CD4-positive, alpha-beta T cell treated with Interleukin-17A for 4 hours (primary cell): ENCODE results near the gene NEK10.
"Not testable (repeated sequence)": the region's sequence is repeated elsewhere in the genome, so short reads cannot be mapped to it uniquely, and the experiment has no call there.

Experiments used
- DNase-seq: peaks from one replicate; pipeline ENCODE4 v3.0.0-alpha.2; 2020; ENCODE audit warnings: mixed read lengths

The NEK10 gene

GRCh38 chr3:27310688-27311087 lies 58.5 kb downstream of the NEK10 start:
- no peak for DNase-seq

- DNase-seq = no peak
Measured at GRCh38 chr3:27307566-27307965, 61.6 kb downstream of the NEK10 start.

DNA sequence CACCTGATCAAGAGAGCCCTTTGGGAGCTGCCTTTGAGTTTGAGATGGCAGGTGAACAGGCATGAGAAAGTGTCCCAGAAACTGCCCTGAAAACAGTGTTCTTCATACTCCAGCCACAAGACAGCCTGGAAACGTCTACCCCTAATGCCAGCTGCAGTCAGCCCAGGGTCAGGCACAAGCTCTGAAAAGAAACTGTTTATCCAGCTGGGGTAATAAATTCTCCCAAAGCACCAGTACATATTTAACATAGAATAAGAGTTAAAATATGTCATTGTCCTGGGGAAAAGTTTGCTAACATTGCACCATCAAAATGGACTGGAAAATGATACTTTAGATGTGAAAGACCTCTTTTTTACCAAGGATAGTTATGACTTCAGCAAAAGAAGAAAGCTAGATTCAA lies 66.3 kb downstream of the NEK10 start:
- DNase-seq = no peak

DNA sequence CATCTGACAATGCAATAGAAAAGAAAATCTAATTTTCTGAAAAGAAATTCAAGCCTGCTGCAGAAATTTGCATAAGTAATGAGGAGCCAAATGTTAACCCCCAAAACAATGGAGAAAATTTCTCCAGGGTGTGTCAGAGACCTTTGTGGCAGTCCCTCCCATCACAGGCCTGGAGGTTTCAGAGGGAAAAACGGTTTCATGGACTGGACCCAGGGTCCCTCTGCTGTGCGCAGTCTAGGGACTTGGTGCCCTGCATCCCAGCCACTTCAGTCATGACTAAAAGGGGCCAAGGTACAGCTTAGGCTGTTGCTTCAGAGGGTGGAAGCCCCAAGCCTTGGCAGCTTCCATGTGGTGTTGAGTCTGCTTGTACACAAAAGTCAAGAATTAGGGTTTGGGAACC lies 70.2 kb downstream of the NEK10 start:
- DNase-seq = not testable (repeated sequence)

DNA sequence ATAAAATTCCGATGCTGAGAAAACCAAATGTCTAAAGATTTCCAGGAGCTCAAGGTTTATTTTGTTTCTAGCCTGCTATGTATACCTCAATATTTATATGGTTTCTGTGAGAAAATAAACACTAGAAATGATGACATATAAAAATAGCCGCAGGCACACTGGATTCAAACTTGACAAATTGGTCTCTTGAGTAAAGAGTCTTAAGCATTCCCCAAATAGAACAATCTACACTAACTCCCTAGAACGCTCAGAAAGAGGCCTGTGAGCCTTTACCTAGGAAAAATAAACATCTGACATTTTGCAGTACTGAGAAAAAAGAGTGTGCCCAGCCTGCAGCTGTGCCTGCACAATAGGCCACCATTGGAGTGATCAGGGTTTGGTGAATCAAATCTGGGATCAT lies 75.2 kb downstream of the NEK10 start:
- no peak for DNase-seq

- DNase-seq = no peak
Measured at GRCh38 chr3:27290760-27291159, 78.4 kb downstream of the NEK10 start.

GRCh38 chr3:27289769-27290413 lies 79.3 kb downstream of the NEK10 start:
- no peak for DNase-seq

DNA sequence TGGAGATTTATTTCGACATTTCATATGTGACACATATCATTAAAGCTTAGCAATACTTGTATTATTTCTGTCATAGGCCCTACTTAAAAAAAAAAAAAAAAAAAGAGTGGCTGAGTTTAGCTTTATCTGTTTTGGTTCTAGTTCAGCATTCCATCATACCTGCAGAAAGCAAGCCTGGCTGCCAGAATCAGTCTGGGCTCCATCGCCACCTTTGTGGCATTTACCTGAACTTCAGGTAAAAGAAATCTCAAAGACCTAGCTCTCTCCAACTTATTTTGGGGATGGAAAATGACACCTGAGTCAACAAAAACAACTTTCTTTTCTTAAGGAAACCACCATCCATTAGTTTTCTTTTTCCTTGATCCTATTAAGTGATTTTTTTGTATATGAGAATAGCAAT lies 82.1 kb downstream of the NEK10 start:
- no peak for DNase-seq

GRCh38 chr3:27286467-27286866 lies 82.7 kb downstream of the NEK10 start:
- DNase-seq = not testable (repeated sequence)

- no peak for DNase-seq
Measured at GRCh38 chr3:27285668-27286067, 83.5 kb downstream of the NEK10 start.

- no peak for DNase-seq
Measured at GRCh38 chr3:27281671-27282150, 87.5 kb downstream of the NEK10 start.

GRCh38 chr3:27279123-27279522 lies 90.1 kb downstream of the NEK10 start:
- no peak for DNase-seq

GRCh38 chr3:27278383-27279055 lies 90.7 kb downstream of the NEK10 start:
- DNase-seq = no peak

GRCh38 chr3:27275441-27275990 lies 93.7 kb downstream of the NEK10 start:
- no peak for DNase-seq

- DNase-seq = no peak
Measured at GRCh38 chr3:27271890-27272289, 97.3 kb downstream of the NEK10 start.

DNA sequence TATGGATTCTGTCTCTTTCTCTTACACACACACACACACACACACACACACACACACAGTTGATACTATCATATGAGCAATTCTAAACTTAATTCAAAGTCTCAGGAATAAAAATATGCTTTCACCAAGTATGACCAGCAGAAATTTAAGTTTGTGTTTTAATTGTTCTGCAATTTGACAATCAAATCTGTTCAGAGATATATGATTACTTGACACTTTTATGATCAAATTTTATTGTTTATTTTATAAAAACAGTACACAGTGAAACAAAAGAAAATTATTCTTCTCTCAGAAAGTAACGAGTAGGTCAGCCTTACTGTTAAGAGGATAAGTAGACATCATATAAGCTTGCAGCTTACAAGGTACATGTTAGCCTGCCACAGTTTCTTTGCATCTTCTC lies 114.3 kb downstream of the NEK10 start:
- DNase-seq = no peak

GRCh38 chr3:27253831-27254230 lies 115.4 kb downstream of the NEK10 start:
- DNase-seq = no peak

DNA sequence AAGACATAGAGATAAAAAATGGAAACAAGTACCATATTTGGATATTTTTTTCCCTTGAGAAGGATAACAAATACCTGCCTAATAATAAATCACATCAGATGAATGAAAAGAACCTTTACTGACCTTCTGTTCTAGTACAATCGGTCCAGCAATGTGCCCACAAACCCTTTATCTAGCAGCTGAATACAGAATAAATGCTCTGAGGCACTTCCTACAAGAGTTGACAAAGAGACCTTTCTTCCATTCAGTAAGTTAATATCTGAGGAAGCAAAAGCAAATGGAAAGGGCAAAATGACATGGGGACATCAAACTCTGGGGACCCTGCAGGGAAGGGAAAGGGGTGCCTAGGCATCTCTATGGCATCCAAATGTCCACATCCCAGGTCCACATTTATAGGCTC lies 115.8 kb downstream of the NEK10 start:
- no peak for DNase-seq

GRCh38 chr3:27252646-27253045 lies 116.5 kb downstream of the NEK10 start:
- no peak for DNase-seq

GRCh38 chr3:27244374-27244773 lies 124.8 kb downstream of the NEK10 start:
- DNase-seq = no peak

- DNase-seq = no peak
Measured at GRCh38 chr3:27239951-27240350, 129.2 kb downstream of the NEK10 start.

GRCh38 chr3:27228805-27229204 lies 140.4 kb downstream of the NEK10 start:
- DNase-seq = no peak

DNA sequence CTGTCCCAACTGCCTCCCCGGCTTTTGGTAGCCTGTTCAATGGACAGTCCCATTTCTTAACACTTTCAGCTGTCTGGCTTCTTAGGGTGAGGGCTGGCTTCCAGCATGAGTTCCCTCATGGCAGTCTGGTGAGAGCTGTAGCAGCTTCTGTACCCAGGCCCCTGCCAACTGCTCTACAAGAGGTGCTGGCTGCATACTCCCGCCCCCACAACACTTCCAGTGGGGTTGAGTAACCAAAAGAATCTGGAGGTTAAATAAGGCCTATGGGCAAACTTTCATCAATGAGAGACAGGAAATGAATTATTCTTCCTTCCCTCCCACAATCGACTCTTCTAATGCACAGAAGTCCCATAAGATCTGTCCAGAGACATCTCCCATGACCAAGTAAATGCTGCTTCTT lies 145.0 kb downstream of the NEK10 start:
- no peak for DNase-seq

DNA sequence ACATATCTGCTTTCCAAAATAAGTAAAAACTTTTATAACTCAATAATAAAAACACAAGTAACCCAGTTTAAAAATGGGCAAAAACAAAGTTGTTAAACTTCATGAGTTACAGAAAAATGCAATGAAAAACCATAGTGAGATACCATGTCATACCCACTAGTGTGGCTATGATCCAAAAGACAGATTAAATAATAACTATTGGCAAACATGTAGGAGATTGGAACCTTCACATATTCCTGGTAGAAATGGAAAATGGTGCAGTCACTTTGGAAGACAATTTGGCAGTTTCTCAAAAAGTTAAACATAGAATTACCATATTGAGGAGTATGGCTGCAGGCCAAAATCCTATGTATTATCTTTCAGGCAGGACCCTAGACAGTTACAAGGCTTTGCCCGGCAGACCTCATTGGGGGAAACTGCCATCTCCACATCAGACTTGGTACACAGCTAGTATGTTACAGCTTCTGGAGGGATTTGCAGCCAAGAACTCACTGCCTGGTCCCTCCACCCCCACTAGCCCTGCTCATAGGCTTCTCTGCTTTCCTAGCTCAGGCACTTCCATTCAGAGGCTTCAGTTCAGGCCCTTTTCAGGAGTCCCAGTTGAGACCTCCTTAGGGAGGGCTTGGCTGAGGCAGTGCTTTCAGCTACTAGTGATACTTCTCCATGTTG lies 147.8 kb downstream of the NEK10 start:
- DNase-seq = no peak
